ENCODE measurements around the gene WIZ.

Gene WIZ

DNA sequence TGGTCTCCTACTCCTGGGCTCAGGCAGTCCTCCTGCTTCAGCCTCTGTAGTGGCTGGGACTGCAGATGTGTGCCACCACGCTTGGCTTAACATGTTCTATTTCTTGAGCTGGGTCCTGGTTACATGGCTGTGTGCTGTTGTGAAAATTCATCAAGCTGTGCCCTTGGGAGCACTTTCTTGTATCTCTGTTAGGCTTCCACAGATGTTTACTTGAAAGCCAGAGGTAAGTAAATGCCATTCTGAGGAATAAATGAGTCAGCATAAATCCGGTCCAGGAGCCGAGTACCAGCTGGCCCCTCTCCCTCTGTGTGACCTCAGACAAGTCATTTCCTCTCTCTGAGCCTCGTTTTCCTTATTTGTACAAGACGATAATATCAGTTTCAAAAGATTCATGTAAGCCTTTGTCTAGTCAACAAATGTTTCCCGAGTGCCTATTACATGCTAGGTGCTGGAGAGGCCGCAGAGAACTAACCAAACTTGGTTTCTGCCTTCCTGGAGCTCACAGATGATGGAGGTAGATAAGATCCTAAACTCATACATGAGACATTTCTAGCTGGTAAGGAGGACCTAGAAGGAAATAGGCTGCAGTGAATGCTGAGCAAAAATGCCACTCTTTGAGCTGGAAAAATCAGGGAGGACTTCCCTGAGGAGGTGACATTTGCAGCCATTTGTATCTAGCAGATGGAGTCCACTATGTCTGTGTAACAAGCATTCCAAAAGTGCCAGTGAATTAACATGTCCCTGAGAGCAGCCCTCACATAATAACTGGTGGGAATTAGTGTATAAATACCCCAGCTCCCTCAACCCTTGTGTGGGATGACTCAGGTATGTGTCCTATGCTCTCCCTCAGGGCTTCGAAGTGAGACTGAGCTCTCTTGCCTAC, 17.3 kb upstream of the WIZ start:
- DNase-seq = peak; percentile 66 to 71

DNA sequence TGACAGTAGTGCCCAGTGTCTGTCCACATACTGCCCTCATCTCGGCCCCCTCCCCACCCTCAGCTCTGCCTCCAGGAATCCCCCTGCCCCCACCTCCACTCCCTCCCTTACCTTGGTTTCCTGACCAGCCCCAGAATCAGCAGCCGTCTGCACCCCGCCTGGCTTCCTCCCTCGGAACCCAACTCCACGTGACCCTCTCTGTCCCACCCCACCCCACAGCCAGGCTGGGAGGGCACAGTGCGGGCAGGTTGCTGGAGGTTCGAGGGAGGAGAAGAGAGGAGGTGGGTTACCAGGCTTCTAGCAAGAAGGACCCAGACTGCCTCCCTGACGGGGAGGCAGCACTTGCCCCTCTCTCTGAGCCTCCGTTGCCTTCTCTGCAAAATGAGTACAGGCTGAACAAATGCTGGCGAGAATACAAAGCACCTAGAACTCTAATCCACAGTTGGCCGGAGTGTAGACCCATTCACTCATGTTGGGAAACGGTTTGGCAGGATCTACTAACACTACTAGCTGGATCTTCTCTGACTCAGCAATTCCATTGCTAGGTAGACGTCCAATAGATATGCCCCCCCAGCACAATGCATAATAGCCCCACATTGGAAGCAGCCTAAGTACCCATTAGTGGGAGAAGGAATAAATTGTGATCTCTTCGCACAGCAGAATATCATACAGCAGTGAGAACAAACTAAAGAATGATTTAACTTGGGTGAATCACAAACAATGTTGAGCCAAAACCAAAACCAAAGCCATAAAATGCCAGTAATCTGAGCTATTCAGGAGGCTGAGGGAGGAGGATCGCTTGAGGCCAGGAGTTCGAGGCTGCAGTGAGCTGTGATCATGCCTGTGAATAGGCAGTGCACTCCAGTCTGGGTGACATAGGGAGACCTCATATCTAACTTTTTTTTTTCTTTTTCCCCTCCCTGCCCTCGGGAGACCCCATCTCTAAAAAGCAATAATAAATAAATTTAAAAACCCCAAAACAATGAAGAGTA, 14.9 kb upstream of the WIZ start, which contains the start of gene RASAL3:
RASAL3 (minus strand) TSS at position 151 of the 992 bp plus-strand sequence. CDS start 186 bp downstream, outside the sequence.
- DNase-seq = peak; percentile 81 to 85

- DNase-seq = peak; percentile 93 to 94
These were observed 14.2 kb upstream of the WIZ start for GRCh38 chr19:15463861-15464371.

GRCh38 chr19:15461694-15462093, 11.9 kb upstream of the WIZ start:
- no peak for DNase-seq

GRCh38 chr19:15457701-15458484, 8.1 kb upstream of the WIZ start:
- no peak for DNase-seq

GRCh38 chr19:15456871-15457700, 7.3 kb upstream of the WIZ start:
- no peak for DNase-seq

DNA sequence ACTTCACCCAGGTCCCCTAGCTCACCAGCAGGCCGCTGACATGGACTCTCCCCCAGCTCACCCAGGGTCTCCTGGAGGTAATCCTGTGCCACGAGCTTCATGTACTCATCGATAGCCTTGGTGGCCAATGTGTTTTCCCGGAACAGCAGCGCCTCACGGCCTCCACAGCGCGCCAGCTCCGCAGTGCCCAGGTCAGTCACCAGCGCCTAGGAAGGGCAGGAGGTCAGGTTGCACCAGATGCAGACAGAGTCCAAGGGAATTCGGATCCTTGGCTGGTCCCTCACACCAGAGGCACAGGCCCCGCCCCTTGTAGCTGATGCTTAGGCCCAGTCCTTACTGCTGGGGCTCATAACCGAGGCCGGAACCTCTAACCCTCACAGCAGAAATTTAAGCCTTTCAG, 6.7 kb upstream of the WIZ start:
- DNase-seq = no peak

- DNase-seq = no peak
These were observed 6.2 kb upstream of the WIZ start for GRCh38 chr19:15455996-15456395.

DNA sequence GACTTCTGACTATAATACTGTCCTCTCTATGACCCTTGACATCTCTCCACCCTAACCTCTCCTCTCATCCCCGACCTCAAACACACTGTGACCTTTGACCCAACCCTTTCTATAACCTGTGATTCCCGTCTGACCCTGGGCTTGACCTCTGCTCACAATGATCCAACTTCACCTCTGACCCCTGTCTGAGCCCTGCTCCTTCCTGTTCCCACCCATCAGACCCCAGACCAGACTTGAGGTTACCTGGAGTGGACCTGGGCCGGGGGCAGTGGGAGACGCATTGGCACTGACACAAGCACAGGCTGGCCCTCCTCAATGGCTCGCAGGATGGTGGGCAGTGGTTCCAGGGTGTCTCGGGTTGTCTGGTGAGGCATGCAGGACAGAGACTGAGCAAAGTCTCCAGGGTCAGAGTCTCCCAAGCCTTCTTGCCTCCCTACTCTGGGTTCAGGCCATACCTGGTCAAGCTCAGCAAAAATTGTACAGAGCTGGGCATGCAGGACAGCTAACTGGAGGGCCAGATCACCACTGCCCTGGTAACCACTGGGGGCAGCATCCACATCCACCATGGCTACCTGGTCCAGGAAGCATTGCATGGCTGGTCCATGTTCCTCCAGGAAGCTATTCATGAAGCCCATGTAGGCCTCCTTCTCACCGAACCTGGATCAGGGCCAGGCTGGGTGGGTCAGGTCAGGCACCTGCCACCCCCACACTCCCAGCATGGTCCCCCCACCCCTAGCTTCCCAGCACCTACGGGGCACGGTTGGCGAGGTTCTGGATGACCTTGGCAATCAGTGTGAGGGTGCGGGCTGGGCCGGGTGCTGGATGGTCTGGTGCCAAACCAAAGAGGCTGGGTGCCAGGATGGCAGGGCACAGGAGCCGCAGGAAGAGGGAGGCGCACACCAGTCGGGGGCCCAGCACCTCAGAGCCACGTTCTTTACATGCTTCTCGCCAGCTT, 4.4 kb upstream of the WIZ start:
- no peak for DNase-seq

GRCh38 chr19:15453091-15453578, 3.4 kb upstream of the WIZ start:
- DNase-seq = no peak

DNA sequence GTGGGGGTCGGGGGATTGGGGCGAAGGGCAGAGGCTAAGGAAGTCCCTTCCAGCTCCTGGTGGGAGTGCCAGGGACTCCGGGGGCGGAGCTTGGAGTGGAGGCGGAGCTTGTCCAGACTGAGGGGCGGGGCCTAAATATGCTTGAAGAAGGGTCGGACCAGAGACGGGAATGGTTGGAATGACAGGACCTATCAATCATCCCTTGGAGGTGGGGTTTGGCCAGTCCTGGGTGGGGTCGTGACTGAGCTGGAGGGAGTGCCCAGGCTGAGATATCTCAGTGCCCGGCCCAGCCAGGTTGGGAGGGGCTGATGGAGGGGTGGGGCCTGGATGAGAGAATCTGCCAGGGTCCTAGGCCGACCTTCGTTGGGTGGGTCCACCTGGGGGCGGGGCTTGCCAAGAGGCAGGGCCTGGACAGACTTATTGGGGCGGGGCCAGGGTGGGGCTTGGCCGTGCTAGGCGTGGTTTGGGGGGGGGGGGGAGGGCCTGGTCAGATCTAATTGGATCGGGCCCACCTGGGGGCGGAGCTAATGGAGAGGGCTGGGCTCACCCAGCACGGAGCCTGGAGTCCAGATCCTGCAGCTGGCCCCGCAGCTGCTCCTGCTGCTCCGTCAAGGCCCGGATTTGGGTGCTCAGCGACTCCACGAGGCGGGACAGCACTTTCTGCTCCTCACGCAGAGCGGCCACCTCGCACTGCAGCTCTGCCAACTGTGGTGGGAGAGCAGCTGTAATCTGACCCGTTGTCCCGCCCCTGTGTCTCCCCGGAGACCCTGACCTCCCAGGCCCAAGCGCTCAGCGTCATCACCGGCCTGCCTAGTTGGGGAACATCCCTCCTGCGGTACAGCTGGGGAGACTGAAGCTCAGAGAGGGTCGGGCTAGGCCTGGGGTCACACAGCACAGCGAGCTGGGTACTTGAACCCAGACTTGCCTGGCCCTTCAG, 2.6 kb upstream of the WIZ start:
- no peak for DNase-seq

DNA sequence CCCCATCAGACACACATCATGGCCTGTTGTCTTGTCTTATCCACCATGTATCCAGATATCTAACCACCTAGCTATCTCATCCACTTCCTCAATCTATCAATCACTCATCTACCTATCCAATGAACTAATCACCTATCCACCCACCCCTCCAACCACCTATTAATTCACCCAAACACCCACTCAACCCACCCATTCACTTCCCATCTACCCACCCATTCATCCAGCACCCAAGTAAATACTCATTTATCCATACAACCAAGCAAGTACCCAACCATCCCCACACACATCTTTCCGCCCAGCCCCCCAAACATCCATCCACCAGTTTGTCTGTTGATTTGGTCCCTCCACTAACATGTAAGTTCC, 753 bp upstream of the WIZ start:
- DNase-seq = no peak

DNA sequence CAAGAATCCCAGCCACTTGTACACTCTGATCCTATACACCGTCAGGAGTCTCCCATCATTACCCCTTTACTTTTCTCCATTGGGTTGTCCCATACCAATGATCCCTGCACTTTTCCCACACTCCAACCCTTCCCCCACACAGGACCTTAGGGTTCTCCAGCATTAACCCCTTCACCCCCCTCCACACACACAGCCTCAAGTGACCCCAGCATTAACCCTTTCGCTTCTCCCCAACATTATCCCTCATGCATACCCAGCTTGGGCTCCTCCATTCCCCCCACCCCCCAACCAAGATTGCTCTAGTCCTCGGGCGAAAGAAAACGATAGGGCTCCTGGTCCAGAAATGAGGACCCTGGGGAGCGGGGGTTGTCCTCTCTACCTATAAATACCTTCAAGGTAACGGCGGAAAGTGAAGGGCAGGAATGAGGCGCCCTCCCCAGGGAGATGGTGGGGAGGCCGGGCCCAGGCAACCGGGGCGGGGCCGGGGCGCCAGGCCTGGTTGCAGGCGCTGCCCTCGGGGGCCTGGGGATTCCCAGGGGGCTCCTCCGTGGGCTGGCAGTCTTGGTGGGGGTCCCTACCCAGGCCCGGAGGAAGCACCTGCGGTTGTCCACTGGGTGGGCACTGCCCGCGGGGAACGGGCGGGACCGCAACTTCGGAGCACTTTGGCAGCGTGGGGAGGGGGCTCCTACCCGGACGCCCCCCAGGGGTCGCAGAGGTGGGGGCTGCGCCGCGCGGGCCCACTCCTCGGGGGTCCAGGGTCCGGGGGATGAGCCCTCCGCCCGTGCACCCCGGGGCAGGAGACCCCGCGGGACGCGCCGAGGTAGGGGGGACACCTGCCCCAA, 757 bp downstream of the WIZ start:
- no peak for DNase-seq

DNA sequence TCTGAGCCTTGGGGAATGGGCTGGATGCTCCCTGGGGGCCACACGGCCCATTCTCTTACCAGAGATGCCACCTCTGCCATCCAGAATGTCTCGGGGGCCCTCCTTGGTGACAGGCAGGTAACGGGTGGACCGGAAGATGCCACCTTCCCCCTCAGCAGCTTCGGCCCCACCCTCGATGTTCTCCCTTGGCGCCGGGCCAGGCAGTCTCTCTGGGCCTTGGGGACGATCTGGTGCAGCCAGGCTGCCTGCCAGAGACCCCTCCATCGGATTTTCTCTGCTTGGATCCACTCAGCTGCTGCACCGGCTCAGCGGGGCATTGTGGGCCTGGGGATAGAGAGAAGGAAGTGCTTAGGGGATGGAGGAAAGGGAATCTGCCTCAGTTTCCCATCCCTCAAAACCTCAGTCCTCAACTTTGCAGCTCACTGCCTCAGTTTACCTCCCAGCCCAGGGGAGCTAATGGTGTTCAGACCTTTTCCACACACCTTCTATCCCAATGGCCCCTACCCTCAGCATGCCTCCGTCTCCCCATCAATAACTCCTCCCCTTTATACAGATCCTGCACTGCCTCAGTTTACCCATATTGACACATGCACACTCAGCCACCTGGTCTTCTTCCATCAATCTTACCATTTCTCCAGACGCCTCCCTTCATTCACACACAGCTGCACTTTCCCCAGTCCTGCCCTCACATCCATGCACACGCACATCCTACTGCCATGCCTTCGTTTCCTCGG, 1.5 kb downstream of the WIZ start:
- no peak for DNase-seq

GRCh38 chr19:15447057-15447456, 2.7 kb downstream of the WIZ start:
- DNase-seq = no peak

DNA sequence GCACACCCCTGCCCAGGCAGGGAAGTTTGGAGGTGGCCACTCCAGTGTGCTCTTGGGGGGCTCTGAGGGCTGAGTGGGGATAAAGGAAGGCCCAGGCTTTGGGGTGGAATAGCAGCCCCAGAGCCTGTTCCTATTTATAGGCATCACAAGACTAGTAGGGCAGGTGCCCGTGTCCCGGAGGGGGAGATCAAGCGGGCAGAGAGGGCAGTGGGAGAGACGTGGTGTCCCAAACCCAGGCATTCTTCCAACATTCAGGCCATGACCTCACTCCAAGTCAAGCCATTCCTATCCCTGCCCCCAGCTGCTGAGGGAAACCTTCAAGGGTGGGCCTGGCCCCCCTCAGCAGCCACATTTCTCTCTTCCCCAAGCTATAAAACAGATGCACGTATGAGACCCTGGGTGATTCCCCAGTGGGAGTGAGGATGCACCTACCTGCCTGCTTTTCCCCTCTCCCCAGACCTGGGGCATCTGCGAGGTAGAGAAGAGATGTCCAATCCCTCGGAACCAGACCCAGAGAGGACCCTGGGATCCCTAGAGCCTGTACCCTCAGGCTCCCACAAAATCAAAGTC, 3.9 kb downstream of the WIZ start:
- no peak for DNase-seq

- DNase-seq = no peak
These were observed 4.5 kb downstream of the WIZ start for GRCh38 chr19:15445227-15445605.

Data from Kasumi-1 (cell line).